C4-2B (cell line): Measurements from ENCODE around the gene IQUB.
"Not testable (repeated sequence)": the region's sequence is repeated elsewhere in the genome, so short reads cannot be mapped to it uniquely, and the experiment has no call there.

ENCODE experiments used
- CTCF ChIP-seq: fragments of 450-650 bp; conservative IDR thresholded peaks from 2 replicates; pipeline ENCODE4 v1.5.1; 2017; ENCODE audit warnings: mild to moderate bottlenecking
- ZFX ChIP-seq: fragments of 450-650 bp; IDR thresholded peaks from 2 replicates; pipeline ENCODE4 v1.6.1; 2017

- not testable (repeated sequence) for TF ChIP-seq CTCF, ZFX
Measured at GRCh38 chr7:123530035-123530591, 4.3 kb downstream of the IQUB start.
